HepG2 (cell line): ENCODE data around the gene C1orf115. TPM values are rescaled to one million over a fixed set of nuclear protein-coding genes. Genes with fewer than 3 reads are reported as not detected.

ENCODE experiments used
- AGO1 ChIP-seq: fragments of 200-400 bp; formaldehyde crosslinking; IDR thresholded peaks from 2 replicates; pipeline ENCODE4 v1.6.1; 2017; ENCODE audit warnings: mild to moderate bottlenecking, low read depth, low read length, moderate library complexity; ENCODE audit not compliant: poor library complexity, severe bottlenecking
- CENPX ChIP-seq: sonication (generic); formaldehyde crosslinking; IDR thresholded peaks from 2 replicates; pipeline ENCODE4 v1.9.0; 2021; ENCODE audit warnings: mild to moderate bottlenecking, missing genetic modification reagents, moderate library complexity
- DMAP1 ChIP-seq: IDR thresholded peaks from 2 replicates; pipeline ENCODE4 v1.6.1; 2016
- MTA1 ChIP-seq: sonication (generic); formaldehyde crosslinking; IDR thresholded peaks from 2 replicates; pipeline ENCODE4 v1.4.0; 2020; ENCODE audit warnings: missing genetic modification reagents, mild to moderate bottlenecking, borderline replicate concordance
- NCOA2 ChIP-seq: sonication (generic); formaldehyde crosslinking; IDR thresholded peaks from 2 replicates; pipeline ENCODE4 v1.8.0; 2022; ENCODE audit warnings: inconsistent platforms
- ONECUT2 ChIP-seq: sonication (generic); formaldehyde crosslinking; IDR thresholded peaks from 2 replicates; pipeline ENCODE4 v1.4.0; 2020; ENCODE audit warnings: missing genetic modification reagents
- SALL2 ChIP-seq: sonication (generic); formaldehyde crosslinking; IDR thresholded peaks from 2 replicates; pipeline ENCODE4 v1.8.1; 2023; ENCODE audit warnings: mild to moderate bottlenecking, missing genetic modification reagents, inconsistent platforms
- SETDB1 ChIP-seq: sonication (generic); formaldehyde crosslinking; IDR thresholded peaks from 2 replicates; pipeline ENCODE4 v1.5.1; 2020; ENCODE audit warnings: missing genetic modification reagents, mild to moderate bottlenecking, borderline replicate concordance
- SPEN ChIP-seq: sonication (generic); formaldehyde crosslinking; IDR thresholded peaks from 2 replicates; pipeline ENCODE4 v1.5.1; 2020; ENCODE audit warnings: low read depth, mild to moderate bottlenecking, missing genetic modification reagents
- ZNF121 ChIP-seq: sonication (generic); formaldehyde crosslinking; IDR thresholded peaks from 2 replicates; pipeline ENCODE4 v1.5.0; 2020; ENCODE audit warnings: mild to moderate bottlenecking, missing genetic modification reagents
- ZNF282 ChIP-seq: fragments of 450-650 bp; IDR thresholded peaks from 2 replicates; pipeline ENCODE4 v1.6.1; 2018; ENCODE audit not compliant: partially characterized antibody
- ZNF331 ChIP-seq: sonication (generic); formaldehyde crosslinking; IDR thresholded peaks from 2 replicates; pipeline ENCODE4 v1.4.0; 2020; ENCODE audit warnings: missing genetic modification reagents
- ZNF431 ChIP-seq: sonication (generic); formaldehyde crosslinking; IDR thresholded peaks from 2 replicates; pipeline ENCODE4 v1.9.0; 2022; ENCODE audit warnings: missing genetic modification reagents, low read depth, mild to moderate bottlenecking, borderline replicate concordance
- ZNF761 ChIP-seq: sonication (generic); formaldehyde crosslinking; conservative IDR thresholded peaks from 2 replicates; pipeline ENCODE4 v1.4.0; 2020; ENCODE audit warnings: mild to moderate bottlenecking, missing genetic modification reagents
- ZNF776 ChIP-seq: sonication (generic); formaldehyde crosslinking; IDR thresholded peaks from 2 replicates; pipeline ENCODE4 v1.4.0; 2020; ENCODE audit warnings: mild to moderate bottlenecking, missing genetic modification reagents
- polyA plus RNA-seq, 8 experiments: library from polyadenylated mRNA; depleted of rRNA in 3 of 8; stranded (reverse) in 7 of 8; unstranded in 1 of 8; fragments of >200 nt; fragmentation: Illumina TruSeq in 4 of 8; extraction: Trizol in 4 of 8; gene quantifications; 2 replicates each; pipeline versions ENCODE4 v1.2.1 to v1.2.3, GENCODE V29; 2011 to 2016; ENCODE audit warnings: low read depth in 4 of 8, missing spikeins in 1 of 8, mixed read lengths in 1 of 8; ENCODE audit not compliant: insufficient read depth in 1 of 8
- total RNA-seq, 5 experiments: library from RNA; depleted of rRNA; stranded (reverse); fragments of >200 nt; fragmentation: Illumina TruSeq; extraction: Trizol; gene quantifications; 2 replicates each; pipeline ENCODE4 v1.2.3, GENCODE V29; 2016; ENCODE audit warnings: low read depth in 1 of 5
- TF ChIP-seq, protein P1 (sequence below): sonication (generic); formaldehyde crosslinking; IDR thresholded peaks from 2 replicates; pipeline ENCODE4 v1.4.0; 2020; ENCODE audit warnings: missing genetic modification reagents
- TF ChIP-seq, protein P2 (sequence below): IDR thresholded peaks from 2 replicates; pipeline ENCODE4 v1.6.1; 2016; ENCODE audit warnings: control low read depth
- TF ChIP-seq, protein P3 (sequence below): sonication (generic); formaldehyde crosslinking; IDR thresholded peaks from 2 replicates; pipeline ENCODE4 v1.5.1; 2020; ENCODE audit warnings: missing genetic modification reagents, mild to moderate bottlenecking, borderline replicate concordance
- TF ChIP-seq, protein P4 (sequence below): sonication (generic); formaldehyde crosslinking; IDR thresholded peaks from 2 replicates; pipeline ENCODE4 v1.5.0; 2020; ENCODE audit warnings: mild to moderate bottlenecking, missing genetic modification reagents, borderline replicate concordance
- TF ChIP-seq, protein P5 (sequence below): sonication (generic); formaldehyde crosslinking; IDR thresholded peaks from 2 replicates; pipeline ENCODE4 v1.8.1; 2023; ENCODE audit warnings: missing genetic modification reagents, inconsistent platforms, borderline replicate concordance

C1orf115 gene
- total and polyA plus RNA-seq, 2 of the 13 experiments (the other 11 are each of a cell fraction or from before 2014, with no cell fraction given) = 25.2 to 85.9 TPM

DNA sequence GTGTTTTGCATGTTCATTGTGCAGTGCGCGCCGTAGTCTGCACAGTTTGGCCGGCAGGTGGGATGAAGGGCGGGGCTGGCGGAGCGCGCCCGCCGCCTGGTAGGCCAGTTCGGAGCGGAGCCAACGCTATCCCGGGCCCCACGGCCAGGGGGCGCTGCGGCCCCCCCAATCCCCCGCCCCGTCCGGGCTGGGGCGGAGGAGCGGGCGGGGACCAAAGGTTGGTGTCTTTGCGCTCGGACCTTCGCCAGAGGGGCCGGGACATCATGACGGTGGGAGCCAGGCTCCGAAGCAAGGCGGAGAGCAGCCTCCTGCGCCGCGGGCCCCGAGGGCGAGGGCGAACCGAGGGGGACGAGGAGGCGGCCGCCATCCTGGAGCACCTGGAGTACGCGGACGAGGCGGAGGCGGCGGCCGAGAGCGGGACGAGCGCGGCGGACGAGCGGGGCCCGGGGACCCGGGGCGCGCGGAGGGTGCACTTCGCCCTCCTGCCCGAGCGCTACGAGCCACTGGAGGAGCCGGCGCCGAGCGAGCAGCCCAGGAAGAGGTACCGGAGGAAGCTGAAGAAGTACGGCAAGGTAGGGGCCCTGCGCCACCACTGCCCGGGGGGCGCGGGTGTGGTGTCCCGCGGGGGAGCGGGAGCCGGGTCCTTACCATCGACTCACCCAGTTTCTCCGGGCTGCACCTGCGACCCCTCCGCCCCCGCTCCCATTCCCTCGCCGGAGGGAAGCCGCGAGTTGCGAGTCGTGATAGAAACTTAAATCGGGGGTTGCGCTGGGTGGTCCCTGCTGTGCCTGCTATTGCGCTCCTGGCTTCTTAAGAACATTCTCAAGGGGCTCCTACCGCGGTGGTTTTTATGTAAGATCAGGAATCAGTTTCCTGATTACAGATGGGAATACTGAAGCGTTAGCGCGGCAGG, at the start of gene C1orf115 (continued):
- TF ChIP-seq AGO1 (no peak), SPEN (peak; percentile 68; the same call in 1 of the 2 replicates), ZNF776 (peak; percentile 82; the same call in 1 of the 2 replicates), ZNF431 (CRISPR knock-in tag) (peak; percentile 89), NCOA2 (CRISPR knock-in tag) (peak; percentile 39; the same call in 1 of the 2 replicates), ONECUT2 (CRISPR knock-in tag) (no peak), ZNF331 (peak; percentile 85), ZNF761 (CRISPR knock-in tag) (0 out of 2 replicates have a peak, but pooled peaks have one; percentile 24), ZNF121 (CRISPR knock-in tag) (no peak), CENPX (CRISPR knock-in tag) (no peak), MTA1 (CRISPR knock-in tag) (peak; percentile 86; the same call in 1 of the 2 replicates), SALL2 (CRISPR knock-in tag) (no peak), DMAP1 (CRISPR knock-in tag) (peak; percentile 70), SETDB1 (CRISPR knock-in tag) (no peak), ZNF282 (no peak)
- TF ChIP-seq, protein P1, sequence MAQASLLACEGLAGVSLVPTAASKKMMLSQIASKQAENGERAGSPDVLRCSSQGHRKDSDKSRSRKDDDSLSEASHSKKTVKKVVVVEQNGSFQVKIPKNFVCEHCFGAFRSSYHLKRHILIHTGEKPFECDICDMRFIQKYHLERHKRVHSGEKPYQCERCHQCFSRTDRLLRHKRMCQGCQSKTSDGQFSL (CRISPR knock-in tag) = peak; percentile 100
- TF ChIP-seq, protein P2, sequence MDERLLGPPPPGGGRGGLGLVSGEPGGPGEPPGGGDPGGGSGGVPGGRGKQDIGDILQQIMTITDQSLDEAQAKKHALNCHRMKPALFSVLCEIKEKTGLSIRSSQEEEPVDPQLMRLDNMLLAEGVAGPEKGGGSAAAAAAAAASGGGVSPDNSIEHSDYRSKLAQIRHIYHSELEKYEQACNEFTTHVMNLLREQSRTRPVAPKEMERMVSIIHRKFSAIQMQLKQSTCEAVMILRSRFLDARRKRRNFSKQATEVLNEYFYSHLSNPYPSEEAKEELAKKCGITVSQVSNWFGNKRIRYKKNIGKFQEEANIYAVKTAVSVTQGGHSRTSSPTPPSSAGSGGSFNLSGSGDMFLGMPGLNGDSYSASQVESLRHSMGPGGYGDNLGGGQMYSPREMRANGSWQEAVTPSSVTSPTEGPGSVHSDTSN (CRISPR knock-in tag) = no peak
- TF ChIP-seq, protein P3, sequence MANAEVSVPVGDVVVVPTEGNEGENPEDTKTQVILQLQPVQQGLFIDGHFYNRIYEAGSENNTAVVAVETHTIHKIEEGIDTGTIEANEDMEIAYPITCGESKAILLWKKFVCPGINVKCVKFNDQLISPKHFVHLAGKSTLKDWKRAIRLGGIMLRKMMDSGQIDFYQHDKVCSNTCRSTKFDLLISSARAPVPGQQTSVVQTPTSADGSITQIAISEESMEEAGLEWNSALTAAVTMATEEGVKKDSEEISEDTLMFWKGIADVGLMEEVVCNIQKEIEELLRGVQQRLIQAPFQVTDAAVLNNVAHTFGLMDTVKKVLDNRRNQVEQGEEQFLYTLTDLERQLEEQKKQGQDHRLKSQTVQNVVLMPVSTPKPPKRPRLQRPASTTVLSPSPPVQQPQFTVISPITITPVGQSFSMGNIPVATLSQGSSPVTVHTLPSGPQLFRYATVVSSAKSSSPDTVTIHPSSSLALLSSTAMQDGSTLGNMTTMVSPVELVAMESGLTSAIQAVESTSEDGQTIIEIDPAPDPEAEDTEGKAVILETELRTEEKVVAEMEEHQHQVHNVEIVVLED (CRISPR knock-in tag) = peak; percentile 30; the same call in 1 of the 2 replicates
- TF ChIP-seq, protein P4, sequence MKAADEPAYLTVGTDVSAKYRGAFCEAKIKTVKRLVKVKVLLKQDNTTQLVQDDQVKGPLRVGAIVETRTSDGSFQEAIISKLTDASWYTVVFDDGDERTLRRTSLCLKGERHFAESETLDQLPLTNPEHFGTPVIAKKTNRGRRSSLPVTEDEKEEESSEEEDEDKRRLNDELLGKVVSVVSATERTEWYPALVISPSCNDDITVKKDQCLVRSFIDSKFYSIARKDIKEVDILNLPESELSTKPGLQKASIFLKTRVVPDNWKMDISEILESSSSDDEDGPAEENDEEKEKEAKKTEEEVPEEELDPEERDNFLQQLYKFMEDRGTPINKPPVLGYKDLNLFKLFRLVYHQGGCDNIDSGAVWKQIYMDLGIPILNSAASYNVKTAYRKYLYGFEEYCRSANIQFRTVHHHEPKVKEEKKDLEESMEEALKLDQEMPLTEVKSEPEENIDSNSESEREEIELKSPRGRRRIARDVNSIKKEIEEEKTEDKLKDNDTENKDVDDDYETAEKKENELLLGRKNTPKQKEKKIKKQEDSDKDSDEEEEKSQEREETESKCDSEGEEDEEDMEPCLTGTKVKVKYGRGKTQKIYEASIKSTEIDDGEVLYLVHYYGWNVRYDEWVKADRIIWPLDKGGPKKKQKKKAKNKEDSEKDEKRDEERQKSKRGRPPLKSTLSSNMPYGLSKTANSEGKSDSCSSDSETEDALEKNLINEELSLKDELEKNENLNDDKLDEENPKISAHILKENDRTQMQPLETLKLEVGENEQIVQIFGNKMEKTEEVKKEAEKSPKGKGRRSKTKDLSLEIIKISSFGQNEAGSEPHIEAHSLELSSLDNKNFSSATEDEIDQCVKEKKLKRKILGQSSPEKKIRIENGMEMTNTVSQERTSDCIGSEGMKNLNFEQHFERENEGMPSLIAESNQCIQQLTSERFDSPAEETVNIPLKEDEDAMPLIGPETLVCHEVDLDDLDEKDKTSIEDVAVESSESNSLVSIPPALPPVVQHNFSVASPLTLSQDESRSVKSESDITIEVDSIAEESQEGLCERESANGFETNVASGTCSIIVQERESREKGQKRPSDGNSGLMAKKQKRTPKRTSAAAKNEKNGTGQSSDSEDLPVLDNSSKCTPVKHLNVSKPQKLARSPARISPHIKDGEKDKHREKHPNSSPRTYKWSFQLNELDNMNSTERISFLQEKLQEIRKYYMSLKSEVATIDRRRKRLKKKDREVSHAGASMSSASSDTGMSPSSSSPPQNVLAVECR (CRISPR knock-in tag) = peak; percentile 84; the same call in 1 of the 2 replicates
- TF ChIP-seq, protein P5, sequence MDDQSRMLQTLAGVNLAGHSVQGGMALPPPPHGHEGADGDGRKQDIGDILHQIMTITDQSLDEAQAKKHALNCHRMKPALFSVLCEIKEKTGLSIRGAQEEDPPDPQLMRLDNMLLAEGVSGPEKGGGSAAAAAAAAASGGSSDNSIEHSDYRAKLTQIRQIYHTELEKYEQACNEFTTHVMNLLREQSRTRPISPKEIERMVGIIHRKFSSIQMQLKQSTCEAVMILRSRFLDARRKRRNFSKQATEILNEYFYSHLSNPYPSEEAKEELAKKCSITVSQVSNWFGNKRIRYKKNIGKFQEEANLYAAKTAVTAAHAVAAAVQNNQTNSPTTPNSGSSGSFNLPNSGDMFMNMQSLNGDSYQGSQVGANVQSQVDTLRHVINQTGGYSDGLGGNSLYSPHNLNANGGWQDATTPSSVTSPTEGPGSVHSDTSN (CRISPR knock-in tag) = no peak
